H1 (cell line): ENCODE measurements around the gene DOK3. TPM values are rescaled to one million over a fixed set of nuclear protein-coding genes. Genes with fewer than 3 reads are reported as not detected.

Source experiments
- CTCF ChIA-PET: fragments of 300-600 bp; sonication (Branson Sonifier 250); formaldehyde crosslinking; loops from one replicate; lab custom pipeline; 2021; ENCODE audit not compliant: partially characterized antibody; lab: Charles Lee
- POLR2A ChIA-PET: fragments of 300-600 bp; sonication (Branson Sonifier 250); formaldehyde crosslinking; loops from one replicate; lab custom pipeline; 2021; ENCODE audit warnings: inconsistent platforms; ENCODE audit not compliant: partially characterized antibody; lab: Charles Lee
- DNase-seq, 2 experiments: peaks; one replicate each; pipeline versions ENCODE4 v3.0.0 to v3.0.0-alpha.2; 2010 to 2022; ENCODE audit warnings: low spot score in 2 of 2, low read depth in 1 of 2, mixed read lengths in 1 of 2
- FAIRE-seq: peaks from 2 replicates; lab custom pipeline; 2011; peaks lifted over from hg19 to GRCh38; lab: Jason Lieb, UNC
- H2AFZ ChIP-seq: 2 replicates; pipeline ENCODE4 v1.8.1; 2012; ENCODE audit warnings: low read length, inconsistent platforms
- H2AK5ac ChIP-seq: 2 replicates; pipeline ENCODE4 v1.6.1; 2013; ENCODE audit warnings: low read depth, low read length
- H2BK120ac ChIP-seq: replicated peaks from 2 replicates; pipeline ENCODE3; 2013; ENCODE audit warnings: low read depth, low read length, inconsistent platforms
- H2BK12ac ChIP-seq: 2 replicates; pipeline ENCODE4 v1.6.1; 2013; ENCODE audit warnings: low read depth, low read length
- H2BK15ac ChIP-seq: 2 replicates; pipeline ENCODE4 v1.6.1; 2013; ENCODE audit warnings: low read length
- H2BK20ac ChIP-seq: 2 replicates; pipeline ENCODE4 v1.6.1; 2013; ENCODE audit warnings: low read length
- H2BK5ac ChIP-seq: 2 replicates; pipeline ENCODE4 v1.6.1; 2013; ENCODE audit warnings: low read depth, low read length
- H3K14ac ChIP-seq: 2 replicates; pipeline ENCODE4 v1.6.1; 2013; ENCODE audit warnings: inconsistent platforms; ENCODE audit not compliant: insufficient read length
- H3K18ac ChIP-seq: 2 replicates; pipeline ENCODE4 v1.6.1; 2013; ENCODE audit warnings: low read length; ENCODE audit errors: extremely low read depth
- H3K23ac ChIP-seq: 2 replicates; pipeline ENCODE4 v1.6.1; 2013; ENCODE audit warnings: inconsistent platforms; ENCODE audit not compliant: insufficient read length
- H3K23me2 ChIP-seq: 2 replicates; pipeline ENCODE4 v1.6.1; 2013; ENCODE audit warnings: low read depth, low read length
- H3K27ac ChIP-seq: 2 replicates; pipeline ENCODE4 v1.6.1; 2011; ENCODE audit warnings: low read depth, low read length, inconsistent platforms
- H3K27me3 ChIP-seq, 4 experiments: replicated peaks in 1 of 4; 1 replicate in 1 of 4; 2 replicates in 3 of 4; pipeline versions ENCODE4 v1.6.1 to v1.8.1; 2011 to 2013; ENCODE audit warnings: low read length in 3 of 4, mild to moderate bottlenecking in 3 of 4, inconsistent platforms in 2 of 4, mixed read lengths in 2 of 4, moderate library complexity in 1 of 4; ENCODE audit not compliant: control insufficient read depth in 3 of 4, insufficient read depth in 3 of 4; ENCODE audit errors: extremely low read depth in 1 of 4
- H3K36me3 ChIP-seq, 4 experiments: 2 replicates each; pipeline versions ENCODE4 v1.6.1 to v1.8.1; 2011 to 2013; ENCODE audit warnings: mild to moderate bottlenecking in 4 of 4, low read length in 3 of 4, moderate library complexity in 2 of 4, control low read depth in 1 of 4, inconsistent platforms in 1 of 4; ENCODE audit not compliant: insufficient read depth in 4 of 4, control insufficient read depth in 2 of 4
- H3K4ac ChIP-seq: replicated peaks from 2 replicates; pipeline ENCODE3; 2013; ENCODE audit warnings: low read length, low read depth, mixed read lengths, inconsistent platforms; ENCODE audit not compliant: insufficient read length
- H3K4me1 ChIP-seq, 4 experiments: replicated peaks in 1 of 4; 1 replicate in 1 of 4; 2 replicates in 3 of 4; pipeline versions ENCODE4 v1.6.1 to v1.8.1; 2011 to 2013; ENCODE audit warnings: low read length in 3 of 4, inconsistent platforms in 2 of 4, mixed read lengths in 1 of 4; ENCODE audit not compliant: insufficient read depth in 4 of 4, control insufficient read depth in 3 of 4
- H3K4me2 ChIP-seq, 2 experiments: 2 replicates each; pipeline versions ENCODE4 v1.6.1 to v1.8.1; 2011 to 2013; ENCODE audit warnings: low read depth in 2 of 2, low read length in 2 of 2, control low read depth in 1 of 2, inconsistent platforms in 1 of 2, mild to moderate bottlenecking in 1 of 2; ENCODE audit not compliant: insufficient read depth in 1 of 2
- H3K4me3 ChIP-seq, 4 experiments: fragments of 200-600, 300-600 bp in 1 of 4; sonication (generic), shearing (Covaris generic), sonication (Bioruptor Twin) in 1 of 4; 2 replicates each; pipeline versions ENCODE4 v1.5.1 to v1.8.1; 2011 to 2016; ENCODE audit warnings: low read length in 4 of 4, low read depth in 3 of 4, control low read depth in 2 of 4, inconsistent platforms in 2 of 4, mild to moderate bottlenecking in 2 of 4, mixed read lengths in 1 of 4, moderate library complexity in 1 of 4; ENCODE audit not compliant: insufficient read depth in 2 of 4; ENCODE audit errors: extremely low read depth in 1 of 4
- H3K56ac ChIP-seq: replicated peaks from 2 replicates; pipeline ENCODE3; 2013; ENCODE audit warnings: low read depth, mild to moderate bottlenecking, mixed read lengths, low read length, inconsistent platforms; ENCODE audit not compliant: insufficient read length
- H3K79me1 ChIP-seq: 2 replicates; pipeline ENCODE4 v1.6.1; 2013; ENCODE audit warnings: low read depth, low read length, control low read depth
- H3K79me2 ChIP-seq, 2 experiments: 2 replicates each; pipeline versions ENCODE4 v1.6.1 to v1.8.1; 2012 to 2013; ENCODE audit warnings: low read length in 2 of 2, mild to moderate bottlenecking in 2 of 2, inconsistent platforms in 1 of 2; ENCODE audit not compliant: insufficient read depth in 2 of 2, control insufficient read depth in 1 of 2
- H3K9ac ChIP-seq, 4 experiments: replicated peaks in 1 of 4; 1 replicate in 1 of 4; 2 replicates in 3 of 4; pipeline versions ENCODE4 v1.6.1 to v1.8.1; 2011 to 2013; ENCODE audit warnings: low read depth in 3 of 4, low read length in 3 of 4, control low read depth in 2 of 4, mild to moderate bottlenecking in 2 of 4, moderate library complexity in 2 of 4, inconsistent platforms in 1 of 4; ENCODE audit errors: extremely low read depth in 1 of 4
- H3K9me3 ChIP-seq, 2 experiments: 2 replicates each; pipeline versions ENCODE4 v1.6.1 to v1.8.1; 2012 to 2013; ENCODE audit warnings: mild to moderate bottlenecking in 2 of 2, moderate library complexity in 2 of 2, control low read depth in 1 of 2, inconsistent platforms in 1 of 2, low read depth in 1 of 2, low read length in 1 of 2, mixed read lengths in 1 of 2; ENCODE audit not compliant: insufficient read depth in 2 of 2
- H4K20me1 ChIP-seq, 2 experiments: replicated peaks in 1 of 2; 2 replicates each; pipeline versions ENCODE3 to v1.8.1; 2011 to 2013; ENCODE audit warnings: inconsistent platforms in 2 of 2, low read length in 2 of 2, mild to moderate bottlenecking in 1 of 2; ENCODE audit not compliant: insufficient read depth in 2 of 2, control insufficient read depth in 1 of 2
- H4K5ac ChIP-seq: 2 replicates; pipeline ENCODE4 v1.6.1; 2013; ENCODE audit warnings: low read length, low read depth, mixed read lengths, inconsistent platforms; ENCODE audit not compliant: insufficient read length
- H4K8ac ChIP-seq: 2 replicates; pipeline ENCODE4 v1.8.0; 2013; ENCODE audit warnings: mild to moderate bottlenecking, moderate library complexity, low read length, inconsistent platforms; ENCODE audit not compliant: insufficient read depth; ENCODE audit errors: extremely low read depth
- H4K91ac ChIP-seq: replicated peaks from 2 replicates; pipeline ENCODE3; 2013; ENCODE audit warnings: low read length, mixed read lengths, inconsistent platforms; ENCODE audit not compliant: insufficient read length
- BCL11A ChIP-seq, 2 experiments: IDR thresholded peaks; one replicate each; pipeline ENCODE4 v1.6.1; 2011; ENCODE audit warnings: low read depth in 2 of 2, low read length in 2 of 2, mild to moderate bottlenecking in 2 of 2
- EGR1 ChIP-seq: IDR thresholded peaks from 2 replicates; pipeline ENCODE4 v1.6.1; 2011; ENCODE audit warnings: low read depth, low read length, borderline replicate concordance
- POLR2A ChIP-seq, 2 experiments: IDR thresholded peaks; 1 replicate in 1 of 2; 2 replicates in 1 of 2; pipeline ENCODE4 v1.6.1; 2011; ENCODE audit warnings: low read depth in 2 of 2, low read length in 2 of 2, mild to moderate bottlenecking in 2 of 2; ENCODE audit errors: control extremely low read depth in 1 of 2
- WGBS, 2 experiments: shearing (Covaris generic) in 1 of 2; methylation state at CpG; one replicate each; pipeline versions ENCODE4 v1.1.6 to v1.1.7; 2013 to 2015; ENCODE audit warnings: low lambda C conversion rate in 2 of 2, mixed read lengths in 2 of 2, inconsistent platforms in 1 of 2, low coverage in 1 of 2, missing lambda C conversion rate in 1 of 2; ENCODE audit not compliant: insufficient replicate concordance in 2 of 2, insufficient coverage in 1 of 2, insufficient read length in 1 of 2; ENCODE audit errors: extremely low coverage in 1 of 2, missing lambda C conversion rate in 1 of 2; 5-methylcytosine and 5-hydroxymethylcytosine counted together
- polyA plus RNA-seq, 7 experiments: library from polyadenylated mRNA; depleted of rRNA in 3 of 7; stranded (reverse) in 5 of 7; unstranded in 2 of 7; fragments of >200 nt in 5 of 7; fragments of 200-250 nt in 2 of 7; gene quantifications; 1 replicate in 5 of 7; 2 replicates in 1 of 7; 4 replicates in 1 of 7; pipeline versions ENCODE4 v1.2.1 to v1.2.3, GENCODE V29; 2011 to 2013; ENCODE audit warnings: missing spikeins in 2 of 7, mixed read lengths in 2 of 7
- total RNA-seq: library from RNA; stranded (reverse); fragmentation: NEBNext Ultra II Directional; extraction: Animal tissue kit (Norgen Biotek cat#: 25700); gene quantifications from 2 replicates; pipeline ENCODE4 v1.2.1, GENCODE V29; 2021
- TF ChIP-seq, protein P1 (sequence below): IDR thresholded peaks from 2 replicates; pipeline ENCODE4 v1.6.1; 2012; ENCODE audit warnings: inconsistent platforms

Gene DOK3
- total and polyA plus RNA-seq, 2 of the 8 experiments (the other 6 are each of a cell fraction or from before 2014, with no cell fraction given), result 4.2 to 6.4 TPM

DNA sequence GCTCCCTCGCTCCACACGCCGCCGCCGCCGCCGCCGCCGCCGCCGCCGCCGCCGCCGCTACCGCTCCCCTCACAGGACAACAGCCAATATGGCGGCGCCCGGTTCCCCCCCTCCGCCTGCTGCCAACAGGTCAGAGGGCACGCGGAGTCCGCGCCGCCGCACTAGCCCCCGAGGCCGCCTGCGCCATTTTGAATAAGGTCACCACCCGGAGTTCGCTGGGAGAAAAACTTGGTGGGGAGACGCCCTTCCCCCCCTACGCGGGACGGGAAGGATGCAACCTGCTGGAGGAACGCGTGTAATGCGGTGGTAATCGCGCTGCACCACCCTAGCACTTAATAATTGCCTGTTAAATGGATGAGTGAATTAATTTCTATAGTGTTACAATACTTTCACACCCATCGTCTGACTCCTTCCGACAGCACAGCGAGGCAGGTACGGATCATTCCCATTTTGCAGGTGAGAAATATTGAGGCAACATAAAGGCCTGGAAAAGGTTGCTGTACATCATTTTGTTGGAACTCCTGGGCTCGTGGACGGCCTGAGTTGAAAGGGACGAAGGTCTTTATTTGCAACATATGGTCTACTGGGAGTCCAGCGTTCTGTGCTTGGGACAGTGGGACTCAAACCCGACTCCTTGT, 45.0 kb upstream of the DOK3 start, which contains the start of gene FAM193B:
FAM193B (minus strand) TSS at position 90 of the 638 bp plus-strand sequence. CDS start 105 bp downstream, outside the sequence.
- FAIRE-seq (no peak), DNase-seq (peak; percentile 77 to 99)
- Histone ChIP-seq H2AFZ (peak within 1 kb of the TSS; percentile 63), H3K27ac (peak within 1 kb of the TSS; percentile 29; the same call in 1 of the 2 replicates), H4K5ac (peak within 1 kb of the TSS; percentile 35), H2BK20ac (no peak within 1 kb of the TSS), H3K79me1 (peaks cover 5% of the 10 kb centered on the region), H2BK120ac (no peak within 1 kb of the TSS), H3K9ac (peak within 1 kb of the TSS; percentile 69 to 95 (median 82)), H3K56ac (no peak within 1 kb of the TSS), H3K36me3 (peaks cover 0 to 20% (median 6%) of the 10 kb centered on the region in 4 experiments; a peak in 3 of 8 replicates), H3K14ac (no peak within 1 kb of the TSS), H2BK12ac (no peak within 1 kb of the TSS), H2AK5ac (no peak within 1 kb of the TSS), H3K4me3 (peak within 1 kb of the TSS; percentile 68 to 86 (median 82)), H3K27me3 (no peaks in the 10 kb centered on the region), H2BK5ac (peak within 1 kb of the TSS; percentile 37; the same call in 1 of the 2 replicates), H3K9me3 (no peaks in the 10 kb centered on the region), H4K91ac (peak within 1 kb of the TSS; percentile 59), H4K20me1 (peaks cover 8 to 14% of the 10 kb centered on the region in 2 experiments), H2BK15ac (no peak within 1 kb of the TSS), H3K23me2 (peaks cover 6% of the 10 kb centered on the region), H3K4ac (no peak within 1 kb of the TSS), H3K23ac (no peak within 1 kb of the TSS), H3K18ac (peak within 1 kb of the TSS; percentile 29; the same call in 1 of the 2 replicates), H3K79me2 (peaks cover 3 to 43% of the 10 kb centered on the region in 2 experiments; a peak in 2 of 4 replicates), H3K4me1 (peaks cover 5 to 9% (median 7%) of the 10 kb centered on the region in 4 experiments), H3K4me2 (peak within 1 kb of the TSS; percentile 68 to 82), H4K8ac (peak within 1 kb of the TSS; percentile 84; the same call in 1 of the 2 replicates)
- ChIA-PET CTCF (no interaction called here), POLR2A (interaction anchor here (0.8 to 2.6 kb wide), 8 partner anchors 10 to 253 kb away, joined by 3 to 10 read pairs (median 3); partner anchors contain the start of genes DDX41 and DOK3)
- WGBS, 2 experiments, result 29% methylated on average over 23 of the region's 49 CpGs; no CpG with 5 or more reads in 1 of the 2 experiments
- TF ChIP-seq BCL11A (IDR thresholded peaks at IDR 0.05; ENCODE audit: low read depth in 2 of 2, low read length in 2 of 2), result no peak
- TF ChIP-seq POLR2A (IDR thresholded peaks at IDR 0.05; ENCODE audit: control extremely low read depth in 1 of 2, low read depth in 2 of 2, low read length in 2 of 2), result peak in 1 of 2 experiments; percentile 29; a peak in 1 of 3 replicates
- TF ChIP-seq, protein P1, sequence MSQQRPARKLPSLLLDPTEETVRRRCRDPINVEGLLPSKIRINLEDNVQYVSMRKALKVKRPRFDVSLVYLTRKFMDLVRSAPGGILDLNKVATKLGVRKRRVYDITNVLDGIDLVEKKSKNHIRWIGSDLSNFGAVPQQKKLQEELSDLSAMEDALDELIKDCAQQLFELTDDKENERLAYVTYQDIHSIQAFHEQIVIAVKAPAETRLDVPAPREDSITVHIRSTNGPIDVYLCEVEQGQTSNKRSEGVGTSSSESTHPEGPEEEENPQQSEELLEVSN, result peak; percentile 40
- TF ChIP-seq EGR1, result no peak
